ENCODE results near the gene FHIP1B. TPM values are rescaled to one million over a fixed set of nuclear protein-coding genes. Genes with fewer than 3 reads are reported as not detected.

Gene FHIP1B
- total RNA-seq, 1 donor from 2014 or later, result 12.0 TPM

GRCh38 chr11:6197466-6198200, 36.8 kb downstream of the FHIP1B start:
- no peak overlapping the region for H3K4me2 ChIP-seq
- no peaks in the 10 kb centered on the region for H3F3A ChIP-seq (ENCODE audit: low read depth)
- TF ChIP-seq EZH2 (IDR thresholded peaks at IDR 0.05), result no peak
- no peak for TF ChIP-seq EZH2phosphoT487 (IDR thresholded peaks at IDR 0.05)
- TF ChIP-seq, protein P1, sequence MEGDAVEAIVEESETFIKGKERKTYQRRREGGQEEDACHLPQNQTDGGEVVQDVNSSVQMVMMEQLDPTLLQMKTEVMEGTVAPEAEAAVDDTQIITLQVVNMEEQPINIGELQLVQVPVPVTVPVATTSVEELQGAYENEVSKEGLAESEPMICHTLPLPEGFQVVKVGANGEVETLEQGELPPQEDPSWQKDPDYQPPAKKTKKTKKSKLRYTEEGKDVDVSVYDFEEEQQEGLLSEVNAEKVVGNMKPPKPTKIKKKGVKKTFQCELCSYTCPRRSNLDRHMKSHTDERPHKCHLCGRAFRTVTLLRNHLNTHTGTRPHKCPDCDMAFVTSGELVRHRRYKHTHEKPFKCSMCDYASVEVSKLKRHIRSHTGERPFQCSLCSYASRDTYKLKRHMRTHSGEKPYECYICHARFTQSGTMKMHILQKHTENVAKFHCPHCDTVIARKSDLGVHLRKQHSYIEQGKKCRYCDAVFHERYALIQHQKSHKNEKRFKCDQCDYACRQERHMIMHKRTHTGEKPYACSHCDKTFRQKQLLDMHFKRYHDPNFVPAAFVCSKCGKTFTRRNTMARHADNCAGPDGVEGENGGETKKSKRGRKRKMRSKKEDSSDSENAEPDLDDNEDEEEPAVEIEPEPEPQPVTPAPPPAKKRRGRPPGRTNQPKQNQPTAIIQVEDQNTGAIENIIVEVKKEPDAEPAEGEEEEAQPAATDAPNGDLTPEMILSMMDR (IDR thresholded peaks at IDR 0.05), result no peak
- Mint-ChIP-seq H3K36me3 (no peaks in the 10 kb centered on the region), H3K4me1 (no peaks in the 10 kb centered on the region), H3K4me3 (no peak overlapping the region), H3K27ac (no peak overlapping the region), H3K27me3 (ENCODE audit: insufficient read depth, low read depth) (peaks cover 4% of the 10 kb centered on the region), H3K9me3 (no peaks in the 10 kb centered on the region)
- H4K20me1 ChIP-seq (ENCODE audit: low read depth), result no peaks in the 10 kb centered on the region
- H3K4me1 ChIP-seq, result no peaks in the 10 kb centered on the region
- H3K79me2 ChIP-seq (ENCODE audit: low read depth), result no peaks in the 10 kb centered on the region
- no peak overlapping the region for H3K9ac ChIP-seq
- no peaks in the 10 kb centered on the region for H3K27me3 ChIP-seq
- no peak overlapping the region for H2AFZ ChIP-seq (replicated peaks)
- no peak overlapping the region for H3K4me3 ChIP-seq
- H3K36me3 ChIP-seq, result no peaks in the 10 kb centered on the region
- H3K9me3 ChIP-seq (ENCODE audit: low read depth), result no peaks in the 10 kb centered on the region
- no peak for DNase-seq (ENCODE audit: low spot score)
- H3K27ac ChIP-seq, result no peak overlapping the region

GRCh38 chr11:6196396-6196795, 38.0 kb downstream of the FHIP1B start:
- Mint-ChIP-seq H3K4me3 (no peak overlapping the region), H3K27ac (no peak overlapping the region), H3K4me1 (no peaks in the 10 kb centered on the region), H3K36me3 (no peaks in the 10 kb centered on the region), H3K27me3 (ENCODE audit: insufficient read depth, low read depth) (peaks cover 4% of the 10 kb centered on the region), H3K9me3 (no peaks in the 10 kb centered on the region)
- no peaks in the 10 kb centered on the region for H3K9me3 ChIP-seq (ENCODE audit: low read depth)
- no peak overlapping the region for H3K4me2 ChIP-seq
- H2AFZ ChIP-seq (replicated peaks), result no peak overlapping the region
- no peak overlapping the region for H3K9ac ChIP-seq
- H3K4me3 ChIP-seq, result no peak overlapping the region
- H3F3A ChIP-seq (ENCODE audit: low read depth), result no peaks in the 10 kb centered on the region
- H3K79me2 ChIP-seq (ENCODE audit: low read depth), result no peaks in the 10 kb centered on the region
- no peak overlapping the region for H3K27ac ChIP-seq
- H3K27me3 ChIP-seq, result no peaks in the 10 kb centered on the region
- no peaks in the 10 kb centered on the region for H4K20me1 ChIP-seq (ENCODE audit: low read depth)
- DNase-seq (ENCODE audit: low spot score), result no peak
- no peaks in the 10 kb centered on the region for H3K4me1 ChIP-seq
- no peaks in the 10 kb centered on the region for H3K36me3 ChIP-seq
- TF ChIP-seq EZH2 (IDR thresholded peaks at IDR 0.05), result no peak

DNA sequence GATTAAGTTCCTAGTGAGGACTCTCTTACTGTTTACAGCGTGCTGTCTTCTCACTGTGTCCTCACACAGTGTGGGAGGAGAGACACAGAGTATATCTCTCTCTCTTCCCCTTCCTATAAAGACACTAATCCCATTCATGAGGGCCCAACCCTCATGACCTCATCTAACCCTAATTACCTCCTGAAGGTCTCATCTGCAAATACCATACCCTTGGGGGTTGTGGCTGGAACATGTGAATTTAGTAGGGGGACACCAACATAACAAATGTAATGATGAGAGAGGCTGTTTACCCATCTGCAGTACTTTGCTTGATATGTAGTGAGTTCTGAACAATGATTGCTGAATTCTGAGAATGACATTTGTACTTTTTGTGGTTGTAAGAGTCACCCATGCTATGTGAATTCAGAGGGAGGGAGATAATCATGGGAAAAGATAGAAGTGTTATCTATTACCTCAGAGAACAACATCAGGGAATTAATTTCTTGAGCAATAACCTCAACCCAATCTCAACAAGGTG, 40.3 kb downstream of the FHIP1B start:
- no peak overlapping the region for H3K9ac ChIP-seq
- H3F3A ChIP-seq (ENCODE audit: low read depth), result no peaks in the 10 kb centered on the region
- H3K4me1 Mint-ChIP-seq, result no peaks in the 10 kb centered on the region
- no peaks in the 10 kb centered on the region for H3K27me3 Mint-ChIP-seq (ENCODE audit: insufficient read depth, low read depth)
- no peak overlapping the region for H3K4me3 Mint-ChIP-seq
- H3K4me3 ChIP-seq, result no peak overlapping the region
- no peak overlapping the region for H3K27ac Mint-ChIP-seq
- no peak overlapping the region for H3K4me2 ChIP-seq
- no peaks in the 10 kb centered on the region for H3K4me1 ChIP-seq
- H3K9me3 ChIP-seq (ENCODE audit: low read depth), result no peaks in the 10 kb centered on the region
- H3K27ac ChIP-seq, result no peak overlapping the region
- TF ChIP-seq EZH2phosphoT487 (IDR thresholded peaks at IDR 0.05) (no peak), EZH2 (IDR thresholded peaks at IDR 0.05) (no peak)
- TF ChIP-seq, protein P1 (IDR thresholded peaks at IDR 0.05), result no peak
- no peaks in the 10 kb centered on the region for H4K20me1 ChIP-seq (ENCODE audit: low read depth)
- DNase-seq (ENCODE audit: low spot score), result no peak
- no peaks in the 10 kb centered on the region for H3K36me3 ChIP-seq
- no peaks in the 10 kb centered on the region for H3K79me2 ChIP-seq (ENCODE audit: low read depth)
- H2AFZ ChIP-seq (replicated peaks), result no peak overlapping the region
- no peaks in the 10 kb centered on the region for H3K36me3 Mint-ChIP-seq
- H3K27me3 ChIP-seq, result no peaks in the 10 kb centered on the region
- no peaks in the 10 kb centered on the region for H3K9me3 Mint-ChIP-seq

DNA sequence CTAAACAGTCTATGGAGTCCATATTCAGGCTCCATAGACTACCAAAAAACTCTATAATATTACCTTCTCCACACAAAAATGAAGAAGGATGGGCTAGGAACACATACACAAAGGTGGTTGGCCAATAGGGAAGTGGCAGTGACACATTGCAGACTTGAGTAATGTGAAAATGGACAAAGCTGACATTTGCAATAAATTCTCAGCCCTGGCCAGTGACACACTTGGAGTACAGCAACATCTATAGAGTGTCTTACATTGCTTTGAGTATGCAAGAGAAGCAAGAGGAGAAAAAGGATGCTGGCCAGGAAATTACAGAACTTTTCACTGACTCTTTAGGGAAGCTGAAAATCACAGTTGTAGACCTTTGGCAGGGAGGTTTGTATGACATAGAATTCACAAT, 42.7 kb downstream of the FHIP1B start:
- Histone ChIP-seq H3K79me2 (ENCODE audit: low read depth) (no peaks in the 10 kb centered on the region), H3K27me3 (no peaks in the 10 kb centered on the region), H3K27ac (no peak overlapping the region), H3K4me1 (no peaks in the 10 kb centered on the region), H3K36me3 (no peaks in the 10 kb centered on the region), H3K9me3 (ENCODE audit: low read depth) (no peaks in the 10 kb centered on the region), H4K20me1 (ENCODE audit: low read depth) (no peaks in the 10 kb centered on the region), H2AFZ (replicated peaks) (no peak overlapping the region), H3K4me2 (no peak overlapping the region), H3K9ac (no peak overlapping the region), H3F3A (ENCODE audit: low read depth) (no peaks in the 10 kb centered on the region), H3K4me3 (no peak overlapping the region)
- TF ChIP-seq EZH2 (IDR thresholded peaks at IDR 0.05), result no peak
- no peak for TF ChIP-seq EZH2phosphoT487 (IDR thresholded peaks at IDR 0.05)
- TF ChIP-seq, protein P1 (IDR thresholded peaks at IDR 0.05), result no peak
- Mint-ChIP-seq H3K27ac (no peak overlapping the region), H3K4me1 (no peaks in the 10 kb centered on the region), H3K36me3 (no peaks in the 10 kb centered on the region), H3K9me3 (no peaks in the 10 kb centered on the region), H3K4me3 (no peak overlapping the region), H3K27me3 (ENCODE audit: insufficient read depth, low read depth) (no peaks in the 10 kb centered on the region)
- DNase-seq (ENCODE audit: low spot score), result no peak
